Inflammatory macrophage treated with lipopolysaccharide for 4 hours (primary cell): ENCODE data around the gene JARID2.

Experiments used
- DNase-seq: peaks from one replicate; pipeline ENCODE4 v3.0.0-alpha.2; 2020

Gene JARID2

GRCh38 chr6:15447546-15448267 lies 201.8 kb downstream of the JARID2 start:
- no peak for DNase-seq

- peak; percentile 24 for DNase-seq
Measured at GRCh38 chr6:15449011-15449410, 203.1 kb downstream of the JARID2 start.

- DNase-seq: no peak
Measured at GRCh38 chr6:15451738-15452137, 205.9 kb downstream of the JARID2 start.

- no peak for DNase-seq
Measured at GRCh38 chr6:15452182-15452941, 206.5 kb downstream of the JARID2 start.

GRCh38 chr6:15453186-15453585 lies 207.3 kb downstream of the JARID2 start:
- no peak for DNase-seq

DNA sequence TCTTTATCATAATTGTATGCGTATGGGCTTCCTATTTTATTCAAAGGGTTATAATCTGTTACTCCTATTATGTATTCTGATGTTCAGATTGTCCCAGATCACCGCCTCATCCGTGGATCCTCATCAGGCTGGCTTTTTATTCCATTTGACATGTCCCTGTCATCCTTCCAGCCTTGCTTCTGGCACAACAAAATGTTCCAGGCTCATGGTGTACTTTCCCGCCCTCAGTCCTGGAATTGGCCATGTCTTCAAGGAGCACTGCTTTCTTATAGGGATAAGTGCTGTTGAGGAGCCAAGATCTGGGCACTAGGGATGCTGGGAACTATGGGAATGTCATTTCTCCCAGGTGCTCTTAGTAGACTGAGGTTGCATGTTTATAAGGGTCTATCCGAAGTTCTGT lies 207.8 kb downstream of the JARID2 start:
- DNase-seq: no peak

DNA sequence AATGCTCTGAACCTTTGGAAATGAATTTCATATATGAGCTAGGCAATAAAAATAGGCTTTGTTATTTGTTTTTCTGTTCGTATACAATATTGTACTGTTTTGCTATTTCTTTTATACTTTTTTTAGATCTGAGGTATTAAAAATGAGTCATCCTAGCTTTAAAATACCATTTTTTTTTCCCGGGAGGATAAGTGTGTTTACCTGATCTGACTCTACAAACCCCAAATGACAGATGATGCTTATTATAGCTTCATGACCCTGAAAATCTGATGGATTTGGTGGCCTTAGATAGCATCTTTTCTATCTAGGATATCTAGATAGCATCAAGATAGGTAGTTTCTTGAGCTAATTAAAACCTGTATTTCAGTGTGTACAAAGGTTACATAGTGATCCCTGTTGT lies 210.6 kb downstream of the JARID2 start:
- no peak for DNase-seq

GRCh38 chr6:15457121-15457650 lies 211.3 kb downstream of the JARID2 start:
- DNase-seq: no peak

GRCh38 chr6:15458021-15458459 lies 212.2 kb downstream of the JARID2 start:
- DNase-seq: no peak

GRCh38 chr6:15460110-15460727 lies 214.3 kb downstream of the JARID2 start:
- DNase-seq: no peak

DNA sequence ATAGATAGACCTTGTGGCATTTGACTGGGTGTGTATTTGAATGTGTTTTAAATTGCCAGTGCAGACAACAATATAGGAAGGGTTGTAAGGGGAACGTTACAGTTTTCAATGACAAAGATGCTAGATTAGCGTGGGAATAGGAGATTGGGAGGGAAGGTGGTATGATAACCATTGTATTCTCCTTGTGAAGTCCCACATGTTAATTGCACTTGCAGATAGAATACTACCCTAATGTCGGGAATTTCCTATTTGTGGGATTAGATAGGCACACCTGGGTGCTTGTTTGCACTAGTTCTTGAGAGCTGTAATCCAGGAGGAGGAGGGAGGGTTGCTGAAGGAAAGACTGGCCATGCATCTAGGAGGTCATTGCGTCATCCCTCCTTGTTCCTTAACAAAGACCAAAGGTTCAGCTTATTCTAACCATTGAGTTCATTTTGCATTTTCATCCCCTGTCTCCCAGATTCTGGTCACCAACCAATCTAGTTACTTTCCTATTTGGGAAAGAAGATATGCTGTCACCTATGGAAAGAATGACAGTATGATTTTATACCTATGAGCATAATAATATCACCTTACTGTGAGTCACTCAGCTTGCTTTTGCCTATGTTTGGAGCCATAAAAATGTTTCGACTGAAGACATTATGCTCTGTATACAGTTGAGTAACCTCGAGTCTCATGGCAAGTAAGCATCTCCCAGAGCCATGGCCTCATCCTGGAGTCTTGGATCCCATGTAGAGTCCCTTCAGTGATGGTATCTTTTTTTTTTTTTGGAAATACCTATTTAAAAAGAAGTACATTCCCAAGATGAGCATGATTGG lies 215.5 kb downstream of the JARID2 start:
- no peak for DNase-seq

- DNase-seq: no peak
Measured at GRCh38 chr6:15462256-15462655, 216.4 kb downstream of the JARID2 start.

- DNase-seq: no peak
Measured at GRCh38 chr6:15462717-15463525, 217.1 kb downstream of the JARID2 start.

GRCh38 chr6:15464211-15464725 lies 218.4 kb downstream of the JARID2 start:
- DNase-seq: peak; percentile 54

GRCh38 chr6:15465212-15465611 lies 219.3 kb downstream of the JARID2 start:
- DNase-seq: no peak

GRCh38 chr6:15470746-15471145 lies 224.9 kb downstream of the JARID2 start:
- DNase-seq: no peak

- peak; percentile 22 for DNase-seq
Measured at GRCh38 chr6:15472621-15473020, 226.8 kb downstream of the JARID2 start.

DNA sequence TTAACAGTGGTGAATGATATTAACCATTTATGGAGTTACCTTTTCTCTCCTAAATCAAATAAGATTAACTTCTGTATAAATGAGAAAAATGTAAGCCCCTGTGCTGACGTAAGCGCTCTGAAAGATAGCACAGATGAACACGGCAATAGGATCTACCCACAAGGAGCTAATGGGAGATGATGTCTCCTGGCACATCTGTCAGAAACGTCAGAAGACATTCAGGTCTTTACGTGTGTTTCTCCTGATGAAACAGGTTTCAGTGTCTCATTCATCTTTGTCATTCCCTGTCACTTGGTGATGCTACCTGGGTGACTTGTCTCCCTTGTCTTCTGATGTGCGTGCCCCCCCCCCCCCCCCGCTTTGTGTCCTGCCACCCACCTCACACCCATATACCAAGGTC lies 227.3 kb downstream of the JARID2 start:
- no peak for DNase-seq

DNA sequence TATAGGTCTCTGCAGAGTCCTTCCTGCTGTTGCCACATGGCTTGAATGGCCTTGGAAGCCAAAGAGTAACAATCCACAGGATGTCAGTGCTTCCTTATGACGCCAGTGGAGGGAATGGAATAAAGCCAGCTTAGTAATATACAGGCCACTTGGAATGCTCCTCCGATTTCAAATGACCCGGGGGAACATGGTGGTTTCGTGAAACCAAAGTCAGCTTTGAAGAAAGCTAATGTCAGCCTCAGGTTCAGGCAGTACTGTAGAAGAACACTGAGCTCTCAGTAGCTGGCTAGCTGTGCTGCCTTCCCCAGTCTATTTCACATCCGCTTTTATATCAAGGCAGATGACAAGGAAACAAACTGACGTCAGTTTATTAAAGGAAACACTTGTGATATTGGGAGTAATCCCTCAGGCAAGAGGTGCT lies 227.9 kb downstream of the JARID2 start:
- DNase-seq: peak; percentile 73

DNA sequence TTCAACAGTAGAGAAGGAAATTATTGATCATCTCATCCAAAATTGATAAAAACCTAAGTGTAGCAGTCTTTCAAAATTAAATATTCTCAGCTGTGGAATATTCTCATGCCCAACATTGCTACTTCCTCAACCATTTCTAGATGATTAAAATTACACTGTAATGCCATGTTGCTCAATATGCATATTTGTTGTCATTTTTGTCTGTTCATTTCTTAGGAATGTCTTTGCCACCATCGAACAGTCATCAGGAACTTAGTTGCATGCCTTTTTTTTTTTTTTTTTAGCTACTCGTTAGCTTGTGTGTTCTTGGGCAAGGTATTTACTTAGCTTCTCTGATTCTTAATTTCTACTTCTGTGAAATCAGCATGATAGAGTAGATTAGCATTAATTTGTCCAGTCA lies 228.3 kb downstream of the JARID2 start:
- peak; percentile 54 for DNase-seq

DNA sequence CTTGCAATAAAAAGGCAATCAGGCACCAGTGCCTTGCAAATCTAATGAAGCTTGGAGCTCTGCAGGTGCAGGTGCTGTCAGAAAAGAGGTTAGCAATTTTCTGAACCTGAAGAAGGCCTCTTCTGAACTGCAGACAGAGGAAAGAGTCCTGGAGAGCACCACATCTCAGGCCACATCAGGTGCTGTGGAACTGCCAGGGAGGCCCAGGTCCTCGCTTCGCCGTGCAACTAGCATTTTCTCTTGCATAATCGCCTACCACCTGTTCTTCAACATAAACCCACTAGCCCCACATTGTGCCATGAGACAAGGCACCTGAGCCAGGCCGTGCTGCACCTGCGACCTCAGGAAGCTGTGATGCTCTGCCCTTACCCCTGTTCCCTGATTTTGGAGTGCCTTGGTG lies 229.4 kb downstream of the JARID2 start:
- DNase-seq: no peak

GRCh38 chr6:15475872-15476271 lies 230.0 kb downstream of the JARID2 start:
- no peak for DNase-seq
